ENCODE data around the gene STK32B. TPM values are rescaled to one million over a fixed set of nuclear protein-coding genes. Genes with fewer than 3 reads are reported as not detected.

STK32B gene
- total and polyA plus RNA-seq, 7 donors: 0.14 to 0.73 (median 0.52) TPM

DNA sequence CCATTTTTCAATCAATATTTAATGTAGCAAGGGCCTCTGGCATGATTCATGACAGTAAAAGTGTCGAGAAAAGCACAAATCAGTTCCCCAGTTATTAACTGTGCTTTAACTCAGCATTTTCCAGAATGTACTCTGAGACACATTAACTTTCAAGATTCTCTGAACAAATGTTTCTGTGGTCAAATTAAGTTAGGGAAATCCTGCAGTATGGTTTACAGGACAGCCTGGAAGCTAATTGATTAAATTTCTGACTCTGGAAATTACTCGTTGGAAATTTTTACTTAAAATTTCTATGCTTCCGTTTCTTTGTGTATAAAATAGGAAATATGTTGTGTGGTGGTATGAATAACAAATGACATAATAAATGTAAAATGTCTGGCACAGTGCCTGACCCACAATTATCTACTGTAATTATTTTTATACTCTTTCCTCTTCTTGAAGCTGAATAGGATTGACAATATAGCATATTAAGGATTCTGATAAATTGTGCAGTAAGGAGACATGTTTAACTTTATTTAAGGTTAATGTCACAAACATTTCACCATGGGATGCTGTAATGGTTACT, 33.7 kb downstream of the STK32B start:
- ATAC-seq (no peak), DNase-seq (no peak)
- TF ChIP-seq, protein P1, sequence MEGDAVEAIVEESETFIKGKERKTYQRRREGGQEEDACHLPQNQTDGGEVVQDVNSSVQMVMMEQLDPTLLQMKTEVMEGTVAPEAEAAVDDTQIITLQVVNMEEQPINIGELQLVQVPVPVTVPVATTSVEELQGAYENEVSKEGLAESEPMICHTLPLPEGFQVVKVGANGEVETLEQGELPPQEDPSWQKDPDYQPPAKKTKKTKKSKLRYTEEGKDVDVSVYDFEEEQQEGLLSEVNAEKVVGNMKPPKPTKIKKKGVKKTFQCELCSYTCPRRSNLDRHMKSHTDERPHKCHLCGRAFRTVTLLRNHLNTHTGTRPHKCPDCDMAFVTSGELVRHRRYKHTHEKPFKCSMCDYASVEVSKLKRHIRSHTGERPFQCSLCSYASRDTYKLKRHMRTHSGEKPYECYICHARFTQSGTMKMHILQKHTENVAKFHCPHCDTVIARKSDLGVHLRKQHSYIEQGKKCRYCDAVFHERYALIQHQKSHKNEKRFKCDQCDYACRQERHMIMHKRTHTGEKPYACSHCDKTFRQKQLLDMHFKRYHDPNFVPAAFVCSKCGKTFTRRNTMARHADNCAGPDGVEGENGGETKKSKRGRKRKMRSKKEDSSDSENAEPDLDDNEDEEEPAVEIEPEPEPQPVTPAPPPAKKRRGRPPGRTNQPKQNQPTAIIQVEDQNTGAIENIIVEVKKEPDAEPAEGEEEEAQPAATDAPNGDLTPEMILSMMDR (IDR thresholded peaks at IDR 0.05): no peak
- intact Hi-C loops (cut with DNase I): no loop called here
- H3K27ac ChIP-seq: no peak overlapping the region
- H3K27me3 ChIP-seq (ENCODE audit: insufficient read depth in 3 of 3, low read length in 2 of 3): no peaks in the 10 kb centered on the region
- peaks cover 27% of the 10 kb centered on the region for H3K9me3 ChIP-seq
- H3K4me3 ChIP-seq: no peak overlapping the region
- H3K4me1 ChIP-seq: no peaks in the 10 kb centered on the region
- H3K36me3 ChIP-seq (ENCODE audit: insufficient read depth in 1 of 2, low read depth in 1 of 2): no peaks in the 10 kb centered on the region
- WGBS, 3 donors: 11 to 21% (median 12%) methylated on average over 3 of the region's 3 CpGs

GRCh38 chr4:5086535-5086934, 35.3 kb downstream of the STK32B start:
- DNase-seq: no peak
- intact Hi-C loops (cut with DNase I): no loop called here
- Histone ChIP-seq H3K27ac (no peak overlapping the region), H3K9me3 (peaks cover 22% of the 10 kb centered on the region), H3K4me1 (no peaks in the 10 kb centered on the region), H3K36me3 (ENCODE audit: insufficient read depth in 1 of 2, low read depth in 1 of 2) (no peaks in the 10 kb centered on the region), H3K27me3 (ENCODE audit: insufficient read depth in 3 of 3, low read length in 2 of 3) (no peaks in the 10 kb centered on the region), H3K4me3 (no peak overlapping the region)
- TF ChIP-seq, protein P1 (IDR thresholded peaks at IDR 0.05): no peak
- ATAC-seq: no peak
- 88 to 93% (median 88%) methylated on average over 1 of the region's 1 CpG for WGBS, 3 donors

DNA sequence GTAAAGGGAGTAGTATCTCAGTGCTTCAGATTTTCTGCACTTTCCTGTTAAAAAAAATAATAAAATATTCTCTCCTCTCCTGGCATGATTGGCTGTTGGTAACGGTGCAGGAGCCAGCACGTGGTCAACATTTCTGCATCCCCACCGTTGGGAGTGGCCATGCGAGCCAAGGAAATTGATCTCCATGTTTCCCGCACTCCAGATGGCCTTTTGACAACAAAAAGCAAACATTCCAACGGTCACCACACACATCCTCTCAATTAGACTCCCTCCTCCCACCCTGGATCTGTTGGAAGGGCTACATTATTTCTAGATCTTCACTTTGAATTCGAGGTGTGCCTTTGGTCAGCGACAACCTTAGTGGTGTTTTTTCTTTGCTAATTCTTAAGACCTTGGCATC, 45.0 kb downstream of the STK32B start:
- no peak for DNase-seq
- ATAC-seq: no peak
- TF ChIP-seq, protein P1 (IDR thresholded peaks at IDR 0.05): no peak
- no peaks in the 10 kb centered on the region for H3K4me1 ChIP-seq
- WGBS, 3 donors: 33 to 43% (median 36%) methylated on average over 8 of the region's 8 CpGs
- intact Hi-C loops (cut with DNase I): no loop called here
- no peak overlapping the region for H3K27ac ChIP-seq
- no peaks in the 10 kb centered on the region for H3K9me3 ChIP-seq
- H3K4me3 ChIP-seq: no peak overlapping the region
- no peaks in the 10 kb centered on the region for H3K27me3 ChIP-seq (ENCODE audit: insufficient read depth in 3 of 3, low read length in 2 of 3)
- H3K36me3 ChIP-seq (ENCODE audit: insufficient read depth in 1 of 2, low read depth in 1 of 2): no peaks in the 10 kb centered on the region

- ATAC-seq (no peak), DNase-seq (no peak)
- TF ChIP-seq, protein P1 (IDR thresholded peaks at IDR 0.05): no peak
- Histone ChIP-seq H3K27me3 (ENCODE audit: insufficient read depth in 3 of 3, low read length in 2 of 3) (no peaks in the 10 kb centered on the region), H3K36me3 (ENCODE audit: insufficient read depth in 1 of 2, low read depth in 1 of 2) (no peaks in the 10 kb centered on the region), H3K9me3 (no peaks in the 10 kb centered on the region), H3K27ac (no peak overlapping the region), H3K4me3 (no peak overlapping the region), H3K4me1 (no peaks in the 10 kb centered on the region)
- intact Hi-C loops (cut with DNase I): no loop called here
- WGBS, 3 donors: 64 to 72% (median 70%) methylated on average over 1 of the region's 1 CpG
Measured at GRCh38 chr4:5098176-5098575, 46.9 kb downstream of the STK32B start.

GRCh38 chr4:5100336-5100735, 49.1 kb downstream of the STK32B start:
- no peaks in the 10 kb centered on the region for H3K4me1 ChIP-seq
- TF ChIP-seq, protein P1 (IDR thresholded peaks at IDR 0.05): no peak
- ATAC-seq: no peak
- intact Hi-C loops (cut with DNase I): no loop called here
- no peak overlapping the region for H3K4me3 ChIP-seq
- DNase-seq: no peak
- no peak overlapping the region for H3K27ac ChIP-seq
- no peaks in the 10 kb centered on the region for H3K36me3 ChIP-seq (ENCODE audit: insufficient read depth in 1 of 2, low read depth in 1 of 2)
- no peaks in the 10 kb centered on the region for H3K27me3 ChIP-seq (ENCODE audit: insufficient read depth in 3 of 3, low read length in 2 of 3)
- H3K9me3 ChIP-seq: no peaks in the 10 kb centered on the region

All from psoas muscle (tissue), 8 donors.